ENCODE measurements around the gene DGKD.

GRCh38 chr2:233353101-233353768, 1.1 kb upstream of the DGKD start:
- no peak for TF ChIP-seq POLR2AphosphoS5 (IDR thresholded peaks at IDR 0.05)
- TF ChIP-seq, protein P1, sequence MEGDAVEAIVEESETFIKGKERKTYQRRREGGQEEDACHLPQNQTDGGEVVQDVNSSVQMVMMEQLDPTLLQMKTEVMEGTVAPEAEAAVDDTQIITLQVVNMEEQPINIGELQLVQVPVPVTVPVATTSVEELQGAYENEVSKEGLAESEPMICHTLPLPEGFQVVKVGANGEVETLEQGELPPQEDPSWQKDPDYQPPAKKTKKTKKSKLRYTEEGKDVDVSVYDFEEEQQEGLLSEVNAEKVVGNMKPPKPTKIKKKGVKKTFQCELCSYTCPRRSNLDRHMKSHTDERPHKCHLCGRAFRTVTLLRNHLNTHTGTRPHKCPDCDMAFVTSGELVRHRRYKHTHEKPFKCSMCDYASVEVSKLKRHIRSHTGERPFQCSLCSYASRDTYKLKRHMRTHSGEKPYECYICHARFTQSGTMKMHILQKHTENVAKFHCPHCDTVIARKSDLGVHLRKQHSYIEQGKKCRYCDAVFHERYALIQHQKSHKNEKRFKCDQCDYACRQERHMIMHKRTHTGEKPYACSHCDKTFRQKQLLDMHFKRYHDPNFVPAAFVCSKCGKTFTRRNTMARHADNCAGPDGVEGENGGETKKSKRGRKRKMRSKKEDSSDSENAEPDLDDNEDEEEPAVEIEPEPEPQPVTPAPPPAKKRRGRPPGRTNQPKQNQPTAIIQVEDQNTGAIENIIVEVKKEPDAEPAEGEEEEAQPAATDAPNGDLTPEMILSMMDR (IDR thresholded peaks at IDR 0.05 in 8 of 11, conservative IDR thresholded peaks at IDR 0.05 in 3 of 11) = no peak
- no peak for TF ChIP-seq POLR2A (IDR thresholded peaks at IDR 0.05)

All from spleen (tissue), 7 donors.